ENCODE data around the gene BRD8. TPM values are rescaled to one million over a fixed set of nuclear protein-coding genes. Genes with fewer than 3 reads are reported as not detected.
"Not testable (repeated sequence)": the region's sequence is repeated elsewhere in the genome, so short reads cannot be mapped to it uniquely, and the experiment has no call there.

Gene BRD8
- total RNA-seq, 2 donors from 2014 or later, result 26.4 to 30.0 TPM

DNA sequence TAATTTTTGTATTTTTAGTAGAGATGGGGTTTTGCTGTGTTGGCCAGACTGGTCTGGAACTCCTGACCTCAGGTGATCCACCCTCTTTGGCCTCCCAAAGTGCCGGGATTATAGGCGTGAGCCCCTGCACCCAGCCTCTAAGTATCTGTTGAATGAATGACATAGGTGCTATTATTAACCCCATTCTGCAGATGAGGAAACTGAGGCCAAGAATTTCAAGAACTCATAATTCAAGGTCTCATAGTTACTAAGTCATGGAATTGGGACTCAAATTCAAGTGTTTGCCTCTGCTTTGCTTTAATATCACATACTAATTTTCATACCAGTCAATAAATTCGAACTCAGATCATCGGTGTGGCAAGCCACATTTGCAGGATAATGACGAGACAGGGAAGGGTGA is 2.4 kb upstream of the BRD8 start:
- no peak for DNase-seq
- Mint-ChIP-seq H3K4me1 (peaks cover 8% of the 10 kb centered on the region), H3K36me3 (ENCODE audit: low read depth) (no peaks in the 10 kb centered on the region), H3K27me3 (no peaks in the 10 kb centered on the region), H3K4me3 (no peak overlapping the region), H3K27ac (peak overlapping the region; percentile 34)
- no peaks in the 10 kb centered on the region for H3K9me3 ChIP-seq (ENCODE audit: control insufficient read depth, low read length, poor library complexity, severe bottlenecking)
- ATAC-seq, result no peak

DNA sequence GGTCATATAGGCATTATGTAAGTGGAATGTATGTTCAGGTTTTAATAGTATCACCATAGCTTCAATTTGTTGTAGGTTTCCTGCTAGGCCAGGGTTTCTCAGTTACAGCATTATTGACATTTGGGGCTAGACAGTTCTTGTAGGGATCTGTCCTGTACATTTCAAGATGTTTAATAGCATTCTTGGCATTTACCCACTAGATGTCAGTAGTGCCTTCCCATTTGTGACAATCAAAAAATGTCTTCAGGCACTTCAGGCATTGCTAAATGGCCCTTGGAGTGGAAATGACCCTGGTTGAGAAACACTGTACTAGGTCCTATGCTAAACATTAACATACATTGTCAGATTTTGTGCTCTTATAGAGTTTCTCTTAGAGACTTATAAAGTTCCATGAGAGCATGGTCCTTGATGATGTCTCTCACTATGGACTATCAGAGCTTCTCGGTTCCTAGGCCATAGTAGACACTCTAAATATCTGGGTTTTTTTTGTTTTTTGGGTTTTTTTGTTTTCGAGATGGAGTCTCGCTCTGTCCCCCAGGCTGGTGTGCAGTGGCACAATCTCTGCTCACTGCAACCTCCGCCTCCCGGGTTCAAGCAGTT is 1.9 kb upstream of the BRD8 start:
- no peak overlapping the region for H3K4me3 Mint-ChIP-seq
- peaks cover 8% of the 10 kb centered on the region for H3K4me1 Mint-ChIP-seq
- H3K36me3 Mint-ChIP-seq (ENCODE audit: low read depth), result no peaks in the 10 kb centered on the region
- no peaks in the 10 kb centered on the region for H3K27me3 Mint-ChIP-seq
- H3K27ac Mint-ChIP-seq, result no peak overlapping the region
- H3K9me3 ChIP-seq (ENCODE audit: control insufficient read depth, low read length, poor library complexity, severe bottlenecking), result no peaks in the 10 kb centered on the region
- ATAC-seq (no peak), DNase-seq (no peak)

DNA sequence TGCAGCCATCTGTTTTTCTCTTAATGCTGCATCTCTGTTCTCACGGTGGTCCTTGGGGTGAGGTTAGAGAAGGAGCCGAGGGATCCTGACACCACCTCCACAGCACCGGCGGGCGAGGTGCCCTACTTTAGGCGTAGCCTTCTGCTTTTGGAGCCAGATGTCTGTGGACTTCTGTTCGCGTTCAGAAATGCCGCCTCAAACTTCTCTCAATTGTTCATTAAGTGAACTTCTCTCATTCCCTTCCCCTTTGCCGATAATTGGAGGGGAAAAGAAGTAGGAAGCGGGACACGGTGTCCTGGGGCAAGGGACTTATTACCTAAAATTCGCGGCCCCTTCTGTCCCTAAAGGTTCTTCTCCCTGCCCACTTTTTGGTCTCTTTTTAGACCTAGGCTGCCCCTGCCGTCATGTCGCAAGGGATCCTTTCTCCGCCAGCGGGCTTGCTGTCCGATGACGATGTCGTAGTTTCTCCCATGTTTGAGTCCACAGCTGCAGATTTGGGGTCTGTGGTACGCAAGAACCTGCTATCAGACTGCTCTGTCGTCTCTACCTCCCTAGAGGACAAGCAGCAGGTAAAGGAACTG is 937 bp upstream of the BRD8 start:
- Mint-ChIP-seq H3K4me1 (peaks cover 8% of the 10 kb centered on the region), H3K36me3 (ENCODE audit: low read depth) (no peaks in the 10 kb centered on the region), H3K4me3 (no peak overlapping the region), H3K27ac (no peak overlapping the region), H3K27me3 (no peaks in the 10 kb centered on the region)
- H3K9me3 ChIP-seq (ENCODE audit: control insufficient read depth, low read length, poor library complexity, severe bottlenecking), result no peaks in the 10 kb centered on the region
- ATAC-seq, result no peak
- no peak for DNase-seq

DNA sequence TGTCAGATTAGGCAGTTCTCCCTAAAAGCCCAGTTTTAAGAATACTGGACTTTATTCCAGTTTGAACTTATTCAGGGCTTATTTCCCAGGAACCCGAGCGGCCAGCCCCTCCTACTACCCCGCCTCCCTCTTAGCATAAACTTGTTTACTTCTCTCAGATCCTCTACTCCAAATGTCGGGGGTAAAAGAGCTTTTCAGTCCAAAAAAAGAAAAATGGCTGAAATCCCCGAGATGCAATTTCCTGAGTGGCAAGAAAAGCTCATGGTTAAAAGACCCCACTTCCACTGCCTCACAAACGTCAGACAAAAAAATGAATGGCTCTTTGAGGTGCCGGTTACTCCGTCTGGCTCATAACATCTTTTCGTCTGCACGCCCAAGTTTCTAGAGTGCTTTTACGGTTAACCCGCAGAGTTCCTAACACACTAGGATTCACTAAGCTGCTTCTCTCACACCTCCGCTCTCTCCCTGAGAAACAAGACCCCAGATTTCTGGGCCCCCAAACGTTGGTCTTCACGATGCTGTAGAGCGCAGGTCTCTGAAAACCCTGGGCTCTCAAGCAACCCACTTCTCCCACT is 402 bp downstream of the BRD8 start:
- no peaks in the 10 kb centered on the region for H3K27me3 Mint-ChIP-seq
- H3K36me3 Mint-ChIP-seq (ENCODE audit: low read depth), result no peaks in the 10 kb centered on the region
- no peak overlapping the region for H3K27ac Mint-ChIP-seq
- ATAC-seq (peak; percentile 19), DNase-seq (no peak)
- no peak overlapping the region for H3K4me3 Mint-ChIP-seq
- H3K9me3 ChIP-seq (ENCODE audit: control insufficient read depth, low read length, poor library complexity, severe bottlenecking), result no peaks in the 10 kb centered on the region
- H3K4me1 Mint-ChIP-seq, result peaks cover 11% of the 10 kb centered on the region

DNA sequence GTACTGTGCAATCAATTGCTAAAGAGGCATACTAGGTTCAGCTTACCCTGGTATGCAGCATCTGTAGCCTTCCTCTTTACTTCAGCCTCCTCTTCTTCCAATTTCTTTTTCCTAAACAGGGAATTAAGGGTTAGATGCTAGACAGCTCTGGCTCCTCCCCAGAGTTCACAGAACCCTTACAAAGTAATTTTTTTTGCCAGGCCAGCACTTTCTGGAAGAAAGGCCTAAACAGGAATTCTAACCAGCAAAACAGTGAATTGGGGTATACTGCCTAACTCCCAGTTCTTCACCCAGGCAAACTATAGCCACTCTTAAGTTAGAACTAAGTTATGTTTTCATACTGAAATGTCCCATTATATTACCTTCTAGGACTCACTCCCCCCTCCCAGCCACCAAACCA is 8.1 kb downstream of the BRD8 start:
- Mint-ChIP-seq H3K4me1 (peaks cover 6% of the 10 kb centered on the region), H3K4me3 (no peak overlapping the region), H3K27me3 (no peaks in the 10 kb centered on the region), H3K27ac (no peak overlapping the region), H3K36me3 (ENCODE audit: low read depth) (peaks cover 17% of the 10 kb centered on the region)
- no peak for DNase-seq
- no peaks in the 10 kb centered on the region for H3K9me3 ChIP-seq (ENCODE audit: control insufficient read depth, low read length, poor library complexity, severe bottlenecking)
- ATAC-seq, result no peak

DNA sequence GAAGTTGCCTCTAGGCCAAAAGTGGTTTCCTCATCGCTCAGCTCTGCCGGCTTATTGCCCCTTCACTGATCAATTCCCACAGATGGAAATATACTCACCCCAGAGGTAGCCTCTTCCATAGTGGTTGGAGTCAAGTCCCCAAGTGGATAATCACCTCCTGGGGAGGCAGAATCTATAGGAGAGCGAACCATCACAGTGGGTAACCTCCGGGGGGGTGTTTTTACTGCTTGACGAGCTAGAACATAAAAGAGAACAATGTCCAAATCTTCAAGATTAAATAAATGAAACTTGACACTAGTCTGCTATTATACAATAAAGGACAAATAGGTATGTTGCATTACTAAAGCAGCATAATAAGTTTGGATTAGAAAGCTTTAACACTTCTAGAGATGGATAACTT is 9.3 kb downstream of the BRD8 start:
- DNase-seq (no peak), ATAC-seq (no peak)
- no peak overlapping the region for H3K4me3 Mint-ChIP-seq
- H3K9me3 ChIP-seq (ENCODE audit: control insufficient read depth, low read length, poor library complexity, severe bottlenecking), result no peaks in the 10 kb centered on the region
- peaks cover 13% of the 10 kb centered on the region for H3K4me1 Mint-ChIP-seq
- H3K27ac Mint-ChIP-seq, result no peak overlapping the region
- H3K27me3 Mint-ChIP-seq, result no peaks in the 10 kb centered on the region
- H3K36me3 Mint-ChIP-seq (ENCODE audit: low read depth), result peaks cover 26% of the 10 kb centered on the region

DNA sequence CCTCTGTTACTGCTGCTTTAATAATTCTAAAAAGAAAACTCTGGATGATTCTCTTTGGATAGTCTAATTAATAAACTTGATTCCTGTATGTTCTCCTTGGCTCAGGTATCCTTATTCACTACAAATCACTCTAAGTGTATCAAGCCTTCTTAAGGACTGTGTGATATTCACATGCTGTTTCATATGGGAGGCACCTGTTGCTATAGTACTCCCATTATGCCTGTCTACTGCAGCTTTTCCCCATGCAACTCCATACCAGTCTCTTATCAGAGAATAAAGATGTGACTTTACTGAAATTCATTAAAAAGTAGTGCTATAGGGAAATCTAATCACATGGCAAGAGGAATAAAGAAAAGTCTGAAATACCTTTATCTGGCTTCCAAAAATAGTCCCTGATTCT is 14.7 kb downstream of the BRD8 start:
- H3K36me3 Mint-ChIP-seq (ENCODE audit: low read depth), result peaks cover 32% of the 10 kb centered on the region

DNA sequence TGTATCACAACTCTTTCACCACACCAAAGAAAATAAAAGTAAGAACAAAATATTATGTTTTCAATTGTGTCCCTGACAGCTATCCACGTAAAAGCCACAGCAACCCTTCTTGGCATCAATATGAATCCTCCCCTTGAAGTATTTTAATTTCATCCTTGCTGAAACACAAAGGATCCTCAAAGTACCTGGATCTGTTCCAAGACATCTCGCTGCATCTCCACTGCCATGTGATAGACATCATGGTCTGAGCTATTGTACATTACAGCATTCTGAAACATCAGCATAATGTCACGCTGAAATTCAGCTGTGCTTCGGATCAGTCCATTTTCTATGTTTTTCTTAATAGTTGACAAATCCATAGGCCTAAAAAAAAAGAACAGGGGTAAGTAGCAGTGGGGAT is 17.7 kb downstream of the BRD8 start:
- H3K36me3 Mint-ChIP-seq (ENCODE audit: low read depth), result peaks cover 35% of the 10 kb centered on the region
- H3K27ac Mint-ChIP-seq, result no peak overlapping the region
- no peaks in the 10 kb centered on the region for H3K27me3 Mint-ChIP-seq
- DNase-seq, result no peak
- no peaks in the 10 kb centered on the region for H3K9me3 ChIP-seq (ENCODE audit: control insufficient read depth, low read length, poor library complexity, severe bottlenecking)
- peaks cover 13% of the 10 kb centered on the region for H3K4me1 Mint-ChIP-seq
- ATAC-seq, result no peak
- no peak overlapping the region for H3K4me3 Mint-ChIP-seq

More for the DNA sequence above, 14.7 kb downstream of the BRD8 start:
- Mint-ChIP-seq H3K27me3 (no peaks in the 10 kb centered on the region), H3K27ac (no peak overlapping the region), H3K4me1 (peaks cover 15% of the 10 kb centered on the region), H3K4me3 (no peak overlapping the region)
- DNase-seq, result no peak
- no peaks in the 10 kb centered on the region for H3K9me3 ChIP-seq (ENCODE audit: control insufficient read depth, low read length, poor library complexity, severe bottlenecking)
- ATAC-seq, result no peak

DNA sequence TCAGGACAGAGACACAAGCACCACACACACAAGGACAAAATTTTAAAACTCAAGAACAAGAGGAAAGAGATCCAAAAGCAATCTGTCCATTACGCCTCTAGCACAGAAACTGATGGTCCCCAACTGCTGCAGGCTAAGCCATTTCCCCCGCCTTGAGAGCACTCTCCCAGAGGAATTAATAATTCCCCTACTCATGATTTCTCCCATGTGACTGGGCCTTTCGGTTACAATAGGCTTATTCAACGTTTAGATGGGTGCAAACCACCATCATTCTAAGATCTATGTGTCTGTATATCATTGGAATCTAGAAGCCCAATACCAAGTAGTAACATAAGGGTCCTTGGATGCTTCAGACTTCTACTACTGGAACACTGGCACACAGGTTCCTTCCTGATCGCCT is 18.8 kb downstream of the BRD8 start:
- H3K9me3 ChIP-seq (ENCODE audit: control insufficient read depth, low read length, poor library complexity, severe bottlenecking), result no peaks in the 10 kb centered on the region
- Mint-ChIP-seq H3K27ac (no peak overlapping the region), H3K36me3 (ENCODE audit: low read depth) (peaks cover 29% of the 10 kb centered on the region), H3K4me3 (no peak overlapping the region), H3K27me3 (no peaks in the 10 kb centered on the region), H3K4me1 (peaks cover 8% of the 10 kb centered on the region)
- no peak for ATAC-seq
- DNase-seq, result no peak

DNA sequence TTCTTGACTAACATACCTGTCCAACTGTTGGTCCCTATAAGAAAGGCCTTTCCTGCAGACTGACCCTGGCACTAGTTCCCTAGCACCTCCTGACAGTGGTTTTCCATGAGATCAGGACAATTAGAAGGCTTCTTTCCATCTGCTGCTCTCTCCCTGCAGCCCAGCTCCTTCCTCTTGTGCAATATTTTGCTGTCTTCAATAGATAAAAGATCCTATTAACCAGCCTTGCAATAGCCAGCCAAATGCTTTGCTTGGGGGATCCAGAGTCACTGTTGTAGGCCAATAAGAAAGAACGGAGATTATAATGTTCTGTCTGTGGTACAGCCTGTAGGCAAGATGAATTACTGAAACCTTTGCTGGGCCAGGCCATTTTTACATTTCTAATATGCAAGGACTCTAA is 20.8 kb downstream of the BRD8 start:
- Mint-ChIP-seq H3K36me3 (ENCODE audit: low read depth) (peaks cover 18% of the 10 kb centered on the region), H3K27me3 (no peaks in the 10 kb centered on the region), H3K4me3 (no peak overlapping the region), H3K4me1 (peaks cover 5% of the 10 kb centered on the region), H3K27ac (no peak overlapping the region)
- H3K9me3 ChIP-seq (ENCODE audit: control insufficient read depth, low read length, poor library complexity, severe bottlenecking), result no peaks in the 10 kb centered on the region
- ATAC-seq, result no peak
- DNase-seq, result no peak

DNA sequence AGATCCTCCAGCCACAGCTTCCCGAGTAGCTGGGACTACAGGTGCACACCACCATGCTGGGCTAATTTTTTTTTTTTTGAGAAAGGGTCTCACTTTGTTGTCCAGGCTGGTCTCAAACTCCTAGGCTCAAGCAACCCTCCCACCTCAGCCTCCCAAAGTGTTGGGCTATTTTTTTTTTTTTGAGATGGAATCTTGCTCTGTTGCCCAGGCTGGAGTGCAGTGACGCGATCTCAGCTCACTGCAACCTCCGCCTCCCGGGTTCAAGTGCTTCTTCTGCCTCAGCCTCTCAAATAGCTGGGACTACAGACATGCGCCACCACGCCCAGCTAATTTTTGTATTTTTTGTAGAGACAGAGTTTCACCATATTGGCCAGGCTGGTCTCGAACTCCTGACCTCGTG is 22.5 kb downstream of the BRD8 start:
- not testable (repeated sequence) for ATAC-seq; H3K4me3 Mint-ChIP-seq; H3K27ac Mint-ChIP-seq; H3K27me3 Mint-ChIP-seq; DNase-seq; H3K9me3 ChIP-seq (ENCODE audit: control insufficient read depth, low read length, poor library complexity, severe bottlenecking); H3K4me1 Mint-ChIP-seq
- peaks cover 18% of the 10 kb centered on the region for H3K36me3 Mint-ChIP-seq (ENCODE audit: low read depth)

DNA sequence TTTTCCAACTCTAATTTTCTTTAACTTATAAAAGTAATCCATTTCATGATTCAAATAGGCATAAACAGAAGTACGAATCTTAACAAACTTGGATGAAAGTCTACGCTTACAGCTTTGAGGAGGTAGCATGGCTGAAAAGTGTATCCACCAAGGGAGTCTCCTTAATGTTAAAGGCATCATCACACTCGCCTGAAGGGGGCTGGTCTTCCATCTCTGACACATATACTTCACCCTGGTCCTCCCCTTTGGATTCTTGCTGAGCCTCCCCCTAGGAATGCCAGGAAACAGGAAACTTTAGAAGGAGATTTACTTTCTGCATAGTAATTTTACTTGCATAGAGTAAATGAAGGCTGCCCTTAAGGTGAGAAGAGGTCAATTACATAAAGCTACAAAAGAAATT is 28.9 kb downstream of the BRD8 start:
- no peaks in the 10 kb centered on the region for H3K4me1 Mint-ChIP-seq
- ATAC-seq (no peak), DNase-seq (no peak)
- no peak overlapping the region for H3K4me3 Mint-ChIP-seq
- no peaks in the 10 kb centered on the region for H3K36me3 Mint-ChIP-seq (ENCODE audit: low read depth)
- H3K27me3 Mint-ChIP-seq, result no peaks in the 10 kb centered on the region
- H3K9me3 ChIP-seq (ENCODE audit: control insufficient read depth, low read length, poor library complexity, severe bottlenecking), result no peaks in the 10 kb centered on the region
- H3K27ac Mint-ChIP-seq, result no peak overlapping the region

DNA sequence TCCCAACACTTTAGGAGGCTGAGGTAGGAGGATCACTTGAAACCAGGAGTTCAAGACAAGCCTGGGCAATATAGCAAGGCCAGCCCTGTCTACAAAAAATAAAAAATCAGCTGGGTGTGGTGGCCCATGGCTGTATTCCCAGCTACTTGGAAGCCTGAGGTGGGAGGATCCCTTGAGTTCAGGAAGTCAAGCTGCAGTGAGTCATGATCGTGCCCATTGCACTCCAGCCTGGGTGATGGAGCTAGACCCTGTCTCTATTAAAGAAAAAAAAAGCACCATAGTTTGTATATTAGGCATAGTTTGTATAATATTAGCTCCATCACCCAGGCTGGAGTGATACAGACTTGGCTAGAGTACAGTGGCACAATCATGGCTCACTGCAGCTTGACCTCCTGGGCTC is 29.6 kb downstream of the BRD8 start:
- ATAC-seq (no peak), DNase-seq (no peak)
- no peaks in the 10 kb centered on the region for H3K36me3 Mint-ChIP-seq (ENCODE audit: low read depth)
- no peaks in the 10 kb centered on the region for H3K9me3 ChIP-seq (ENCODE audit: control insufficient read depth, low read length, poor library complexity, severe bottlenecking)
- H3K4me3 Mint-ChIP-seq, result no peak overlapping the region
- H3K27me3 Mint-ChIP-seq, result no peaks in the 10 kb centered on the region
- no peak overlapping the region for H3K27ac Mint-ChIP-seq
- no peaks in the 10 kb centered on the region for H3K4me1 Mint-ChIP-seq

DNA sequence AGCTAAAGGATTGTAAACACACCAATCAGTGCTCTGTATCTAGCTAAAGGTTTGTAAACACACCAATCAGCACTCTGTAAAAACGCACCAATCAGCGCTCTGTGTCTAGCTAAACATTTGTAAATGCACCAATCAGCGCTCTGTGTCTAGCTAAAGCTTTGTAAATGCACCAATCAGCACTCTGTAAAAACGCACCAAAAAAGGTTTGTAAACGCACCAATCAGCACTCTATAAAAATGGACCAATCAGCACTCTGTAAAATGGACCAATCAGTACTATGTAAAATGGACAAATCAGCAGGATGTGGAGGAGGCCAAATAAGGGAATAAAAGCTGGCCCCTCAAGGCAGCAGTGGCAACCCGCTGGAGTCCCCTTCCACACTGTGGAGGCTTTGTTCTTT is 34.9 kb downstream of the BRD8 start:
- H3K27me3 Mint-ChIP-seq; DNase-seq; H3K4me1 Mint-ChIP-seq; H3K27ac Mint-ChIP-seq; H3K4me3 Mint-ChIP-seq; ATAC-seq; H3K9me3 ChIP-seq (ENCODE audit: control insufficient read depth, low read length, poor library complexity, severe bottlenecking); H3K36me3 Mint-ChIP-seq (ENCODE audit: low read depth): not testable (repeated sequence)

Data from T-helper 17 cell (primary cell).